GM12878 (cell line): Measurements from ENCODE around the gene POLR3A. TPM values are rescaled to one million over a fixed set of nuclear protein-coding genes. Genes with fewer than 3 reads are reported as not detected.

Experiments used
- CBX5 ChIP-seq: sonication (generic); IDR thresholded peaks from 2 replicates; pipeline ENCODE4 v1.6.1; 2016; ENCODE audit warnings: low read depth, moderate library complexity, mild to moderate bottlenecking, inconsistent platforms
- CREB1 ChIP-seq: IDR thresholded peaks from 2 replicates; pipeline ENCODE4 v1.6.1; 2012; ENCODE audit warnings: low read depth, mild to moderate bottlenecking, inconsistent platforms
- CTCF ChIP-seq, 3 experiments: IDR thresholded peaks in 2 of 3; conservative IDR thresholded peaks in 1 of 3; 2 replicates each; pipeline ENCODE4 v1.5.1; 2011; ENCODE audit warnings: low read depth in 3 of 3, low read length in 3 of 3, mild to moderate bottlenecking in 3 of 3, control low read depth in 2 of 3, moderate library complexity in 2 of 3, inconsistent platforms in 1 of 3, mixed read lengths in 1 of 3; ENCODE audit not compliant: control insufficient read depth in 2 of 3, insufficient read depth in 1 of 3; ENCODE audit errors: extremely low read depth in 1 of 3
- HDAC6 ChIP-seq: fragments of 200-600 bp; sonication (generic); IDR thresholded peaks from one replicate; pipeline ENCODE4 v1.8.0; 2017; ENCODE audit warnings: antibody characterized with exemption; ENCODE audit not compliant: unreplicated experiment
- IRF5 ChIP-seq: fragments of 450-650 bp; IDR thresholded peaks from 2 replicates; pipeline ENCODE4 v1.6.1; 2017; ENCODE audit warnings: borderline replicate concordance
- KDM1A ChIP-seq: fragments of 200-600 bp; sonication (generic); IDR thresholded peaks from 2 replicates; pipeline ENCODE4 v1.6.1; 2016; ENCODE audit warnings: borderline replicate concordance
- MXI1 ChIP-seq: fragments of 150-350 bp; IDR thresholded peaks from 2 replicates; pipeline ENCODE4 v1.6.1; 2011; ENCODE audit warnings: low read depth, mild to moderate bottlenecking, inconsistent platforms, low read length, improper control_type of control experiment
- PKNOX1 ChIP-seq: fragments of 450-650 bp; IDR thresholded peaks from 2 replicates; pipeline ENCODE4 v1.6.1; 2016; ENCODE audit warnings: mild to moderate bottlenecking
- RUNX3 ChIP-seq: IDR thresholded peaks from 2 replicates; pipeline ENCODE4 v1.6.1; 2012; ENCODE audit warnings: low read length, inconsistent platforms
- SMAD5 ChIP-seq: IDR thresholded peaks from 2 replicates; pipeline ENCODE4 v1.6.1; 2016; ENCODE audit warnings: antibody characterized with exemption, low read depth
- SMARCA5 ChIP-seq: fragments of 450-650 bp; IDR thresholded peaks from 2 replicates; pipeline ENCODE4 v1.6.1; 2017; ENCODE audit warnings: mild to moderate bottlenecking
- SMC3 ChIP-seq: IDR thresholded peaks from 2 replicates; pipeline ENCODE4 v1.6.1; 2011; ENCODE audit warnings: low read length, improper control_type of control experiment, borderline replicate concordance
- TCF7 ChIP-seq: IDR thresholded peaks from 2 replicates; pipeline ENCODE4 v1.6.1; 2014; ENCODE audit warnings: antibody characterized with exemption, borderline replicate concordance
- USF1 ChIP-seq: IDR thresholded peaks from 2 replicates; pipeline ENCODE4 v1.6.1; 2011; ENCODE audit warnings: borderline replicate concordance, low read depth, mild to moderate bottlenecking, moderate library complexity, mixed read lengths, low read length; ENCODE audit not compliant: insufficient read depth; ENCODE audit errors: extremely low read length
- ZNF592 ChIP-seq: fragments of 450-650 bp; IDR thresholded peaks from 2 replicates; pipeline ENCODE4 v1.6.1; 2017; ENCODE audit warnings: mild to moderate bottlenecking, moderate library complexity
- polyA plus RNA-seq, 11 experiments: library from polyadenylated mRNA; depleted of rRNA in 4 of 11; unstranded in 6 of 11; stranded (reverse) in 5 of 11; fragments of >200 nt; fragmentation: Nextera tagmentation in 4 of 11; fragmentation: Illumina TruSeq in 1 of 11; extraction: Ambion mirVana in 4 of 11; extraction: Trizol in 1 of 11; gene quantifications; 1 replicate in 1 of 11; 2 replicates in 10 of 11; pipeline versions ENCODE4 v1.2.1 to v1.2.3, GENCODE V29; 2011 to 2016; ENCODE audit warnings: inconsistent platforms in 2 of 11, missing spikeins in 2 of 11, low read depth in 1 of 11
- total RNA-seq, 4 experiments: library from RNA; depleted of rRNA in 3 of 4; stranded (reverse); fragments of >200 nt in 3 of 4; fragmentation: Illumina TruSeq in 1 of 4; extraction: Trizol in 1 of 4; gene quantifications; 2 replicates each; pipeline versions ENCODE4 v1.2.1 to v1.2.3, GENCODE V29; 2013 to 2021

The POLR3A gene
- total and polyA plus RNA-seq, 10 of the 15 experiments (the other 5 are each of a cell fraction or from before 2014, with no cell fraction given), result 5.4 to 20.4 (median 14.4) TPM

GRCh38 chr10:78029269-78030226 is at the start of gene POLR3A (continued):
- TF ChIP-seq ZNF592, result no peak
- TF ChIP-seq CTCF (IDR thresholded peaks at IDR 0.05 in 2 of 3, conservative IDR thresholded peaks at IDR 0.05 in 1 of 3; ENCODE audit: control insufficient read depth in 2 of 3, extremely low read depth in 1 of 3, insufficient read depth in 1 of 3, low read depth in 3 of 3, low read length in 3 of 3), result peak; percentile 59 to 78 (median 74)
- TF ChIP-seq TCF7, result no peak
- TF ChIP-seq KDM1A, result no peak
- peak; percentile 41; the same call in 1 of the 2 replicates for TF ChIP-seq SMC3
- no peak for TF ChIP-seq IRF5
- TF ChIP-seq CREB1, result peak; percentile 60
- TF ChIP-seq MXI1, result peak; percentile 81
- TF ChIP-seq SMARCA5, result no peak; the same call in none of the 2 replicates
- TF ChIP-seq HDAC6, result no peak
- TF ChIP-seq PKNOX1, result peak; percentile 99
- TF ChIP-seq USF1, result peak; percentile 92
- TF ChIP-seq CBX5, result peak; percentile 75; the same call in 1 of the 2 replicates
- TF ChIP-seq SMAD5, result peak; percentile 89
- peak; percentile 81 for TF ChIP-seq RUNX3
